Loucy (cell line): ENCODE measurements around the gene CD160.

Experiments used
- EZH2phosphoT487 ChIP-seq: fragments of 200-600 bp; IDR thresholded peaks from 2 replicates; pipeline ENCODE4 v1.6.1; 2018; ENCODE audit warnings: antibody characterized with exemption, mild to moderate bottlenecking, moderate library complexity, borderline replicate concordance
- TF ChIP-seq, protein P1 (sequence below): fragments of 200-600 bp; sonication (generic); conservative IDR thresholded peaks from 2 replicates; pipeline ENCODE4 v1.5.1; 2014; ENCODE audit warnings: mild to moderate bottlenecking, antibody characterized with exemption, low read length

DNA sequence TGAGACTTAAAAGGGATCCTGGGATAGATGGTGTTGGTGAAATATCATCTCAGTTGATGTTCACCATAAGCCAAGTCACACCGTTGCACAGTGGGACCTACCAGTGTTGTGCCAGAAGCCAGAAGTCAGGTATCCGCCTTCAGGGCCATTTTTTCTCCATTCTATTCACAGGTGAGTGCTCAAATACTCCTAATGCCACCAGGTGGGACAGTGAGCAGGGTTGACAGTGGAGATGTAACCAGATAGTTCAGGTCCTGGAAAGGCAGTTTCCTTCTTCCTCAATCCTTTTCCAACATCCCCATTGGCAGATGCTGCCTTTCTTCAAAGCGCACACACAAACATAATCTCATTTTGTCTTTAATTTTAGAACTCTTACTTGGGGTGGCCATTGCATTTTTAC is 11.6 kb downstream of the CD160 start:
- TF ChIP-seq, protein P1, sequence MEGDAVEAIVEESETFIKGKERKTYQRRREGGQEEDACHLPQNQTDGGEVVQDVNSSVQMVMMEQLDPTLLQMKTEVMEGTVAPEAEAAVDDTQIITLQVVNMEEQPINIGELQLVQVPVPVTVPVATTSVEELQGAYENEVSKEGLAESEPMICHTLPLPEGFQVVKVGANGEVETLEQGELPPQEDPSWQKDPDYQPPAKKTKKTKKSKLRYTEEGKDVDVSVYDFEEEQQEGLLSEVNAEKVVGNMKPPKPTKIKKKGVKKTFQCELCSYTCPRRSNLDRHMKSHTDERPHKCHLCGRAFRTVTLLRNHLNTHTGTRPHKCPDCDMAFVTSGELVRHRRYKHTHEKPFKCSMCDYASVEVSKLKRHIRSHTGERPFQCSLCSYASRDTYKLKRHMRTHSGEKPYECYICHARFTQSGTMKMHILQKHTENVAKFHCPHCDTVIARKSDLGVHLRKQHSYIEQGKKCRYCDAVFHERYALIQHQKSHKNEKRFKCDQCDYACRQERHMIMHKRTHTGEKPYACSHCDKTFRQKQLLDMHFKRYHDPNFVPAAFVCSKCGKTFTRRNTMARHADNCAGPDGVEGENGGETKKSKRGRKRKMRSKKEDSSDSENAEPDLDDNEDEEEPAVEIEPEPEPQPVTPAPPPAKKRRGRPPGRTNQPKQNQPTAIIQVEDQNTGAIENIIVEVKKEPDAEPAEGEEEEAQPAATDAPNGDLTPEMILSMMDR = no peak
- no peak for TF ChIP-seq EZH2phosphoT487
